Measurements from ENCODE around the gene CSK. TPM values are rescaled to one million over a fixed set of nuclear protein-coding genes. Genes with fewer than 3 reads are reported as not detected.

CSK gene
- total RNA-seq, 1 donor from 2014 or later = 65.6 TPM

GRCh38 chr15:74767167-74768098 is 14.4 kb upstream of the CSK start:
- DNase-seq = no peak
- no peak for TF ChIP-seq CTCF (IDR thresholded peaks at IDR 0.05)
- intact Hi-C loops (cut with DNase I) = loop anchor here (5.0 to 10.0 kb wide), 2 partner anchors 130 to 383 kb away; no protein-coding TSS in a partner anchor
- Histone ChIP-seq H3K27me3 (no peaks in the 10 kb centered on the region), H3K36me3 (no peaks in the 10 kb centered on the region), H3K4me1 (peaks cover 12% of the 10 kb centered on the region), H3K9me3 (no peaks in the 10 kb centered on the region), H3K27ac (no peak overlapping the region), H3K4me3 (no peak overlapping the region)
- ATAC-seq = no peak

DNA sequence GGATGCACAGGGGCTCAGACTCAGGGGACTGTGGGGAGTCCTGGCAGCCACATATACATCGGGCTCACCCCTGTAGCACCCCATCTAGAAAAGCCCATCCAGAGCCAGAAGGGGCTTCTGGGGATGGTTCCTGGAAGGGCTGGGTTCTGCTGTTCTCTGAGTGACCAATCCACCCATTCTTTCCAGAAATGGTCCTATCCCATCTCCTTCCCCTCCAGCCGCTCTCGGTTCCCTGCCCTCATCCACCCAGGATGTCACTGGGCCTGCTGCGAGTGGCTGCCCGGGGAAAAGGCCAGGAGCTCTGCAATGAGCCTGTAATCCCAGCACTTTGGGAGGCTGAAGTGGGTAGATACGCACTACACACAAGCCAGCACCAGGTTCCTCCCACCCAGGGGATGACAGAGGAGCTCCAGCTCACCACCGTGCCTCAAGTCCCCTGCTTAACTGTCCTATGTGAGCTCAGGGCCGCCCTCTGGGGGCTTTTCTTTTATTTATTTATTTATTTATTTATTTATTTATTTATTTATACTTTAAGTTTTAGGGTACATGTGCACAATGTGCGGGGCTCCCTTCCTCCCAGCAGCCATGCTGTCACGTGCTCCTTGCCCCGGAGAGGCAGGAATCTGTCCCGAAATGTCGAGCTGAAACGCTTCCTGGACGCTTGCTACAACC is 13.6 kb upstream of the CSK start:
- no peak for DNase-seq
- ATAC-seq = no peak
- Histone ChIP-seq H3K4me3 (no peak overlapping the region), H3K9me3 (no peaks in the 10 kb centered on the region), H3K4me1 (peaks cover 12% of the 10 kb centered on the region), H3K27me3 (no peaks in the 10 kb centered on the region), H3K36me3 (no peaks in the 10 kb centered on the region), H3K27ac (no peak overlapping the region)
- no peak for TF ChIP-seq CTCF (IDR thresholded peaks at IDR 0.05)
- intact Hi-C loops (cut with DNase I) = loop anchor here (5.0 to 10.0 kb wide), 2 partner anchors 131 to 383 kb away; no protein-coding TSS in a partner anchor

GRCh38 chr15:74768771-74769342 is 13.0 kb upstream of the CSK start:
- Histone ChIP-seq H3K4me1 (peaks cover 12% of the 10 kb centered on the region), H3K36me3 (no peaks in the 10 kb centered on the region), H3K27ac (no peak overlapping the region), H3K4me3 (no peak overlapping the region), H3K27me3 (no peaks in the 10 kb centered on the region), H3K9me3 (no peaks in the 10 kb centered on the region)
- ATAC-seq (peak; percentile 84), DNase-seq (peak; percentile 74)
- TF ChIP-seq CTCF (IDR thresholded peaks at IDR 0.05) = peak; percentile 80
- intact Hi-C loops (cut with DNase I) = loop anchor here (5.0 to 10.0 kb wide), 2 partner anchors 132 to 384 kb away; no protein-coding TSS in a partner anchor

DNA sequence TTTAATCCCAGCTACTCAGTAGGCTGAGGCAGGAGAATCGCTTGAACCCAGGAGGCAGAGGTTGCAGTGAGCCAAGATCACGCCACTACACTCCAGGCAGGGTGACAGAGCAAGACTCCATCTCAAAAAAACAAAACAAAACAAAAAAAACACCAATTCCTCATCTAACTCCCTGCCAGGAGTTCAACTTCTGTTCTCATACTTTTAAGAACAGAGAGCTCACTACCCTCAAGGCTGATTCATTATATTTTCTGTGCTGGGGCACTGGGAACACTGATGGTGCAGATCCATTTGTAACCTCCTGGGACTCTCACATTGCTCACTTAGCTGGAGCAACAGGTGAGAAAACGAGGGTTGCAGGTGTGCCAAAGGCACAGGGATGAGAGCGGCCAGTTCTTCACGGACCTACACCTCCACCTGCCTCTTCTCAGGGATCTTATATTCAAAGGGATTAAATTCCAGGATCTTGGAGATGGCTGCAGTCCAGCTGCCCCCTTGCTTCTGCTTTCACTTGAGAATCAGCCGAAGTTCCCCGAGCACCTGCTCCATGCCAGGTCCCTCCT is 12.3 kb upstream of the CSK start:
- no peak for ATAC-seq
- intact Hi-C loops (cut with DNase I) = loop anchor here (5.0 to 10.0 kb wide), 3 partner anchors 132 to 385 kb away; no protein-coding TSS in a partner anchor
- TF ChIP-seq CTCF (IDR thresholded peaks at IDR 0.05) = no peak

DNA sequence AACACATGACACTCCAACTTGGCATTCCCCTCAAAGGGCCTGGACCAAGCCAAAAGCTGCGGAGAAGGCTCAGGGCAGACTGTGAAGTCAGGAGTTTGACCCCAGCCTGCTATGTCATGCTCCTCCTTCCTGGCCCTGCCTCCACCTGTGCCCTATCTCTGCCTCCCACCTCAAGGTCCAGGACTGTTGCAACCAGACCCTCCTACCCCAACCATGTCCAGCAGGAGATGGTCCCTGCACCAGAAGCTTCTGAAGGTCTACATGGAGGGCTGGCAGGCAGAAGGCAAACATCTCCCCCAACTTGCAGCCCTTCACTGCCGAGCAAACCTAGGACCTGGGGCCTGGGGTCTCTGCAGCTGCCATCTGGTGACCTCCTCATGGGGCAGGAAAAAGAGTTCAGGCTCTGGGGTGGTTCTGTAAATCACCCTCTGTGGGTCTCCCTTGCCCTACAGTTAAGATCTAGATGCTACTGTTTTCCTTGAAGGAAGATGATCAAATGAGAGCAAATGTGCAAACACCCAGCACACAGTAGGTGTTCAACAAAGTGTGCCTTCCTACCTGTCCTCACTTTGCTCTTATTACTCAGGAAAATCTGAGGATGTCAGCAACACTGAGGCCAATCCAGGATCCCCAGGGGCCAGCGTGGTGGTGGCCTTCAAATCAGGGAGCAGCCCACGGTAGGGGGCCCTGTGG is 11.5 kb upstream of the CSK start:
- intact Hi-C loops (cut with DNase I) = loop anchor here (10.0 kb wide), 1 partner anchor 174 kb away; no protein-coding TSS in a partner anchor
- ATAC-seq (no peak), DNase-seq (no peak)
- H3K36me3 ChIP-seq = no peaks in the 10 kb centered on the region
- no peaks in the 10 kb centered on the region for H3K27me3 ChIP-seq
- no peak for TF ChIP-seq CTCF (IDR thresholded peaks at IDR 0.05)
- H3K4me1 ChIP-seq = peaks cover 12% of the 10 kb centered on the region
- no peak overlapping the region for H3K4me3 ChIP-seq
- no peaks in the 10 kb centered on the region for H3K9me3 ChIP-seq
- H3K27ac ChIP-seq = no peak overlapping the region

More for the DNA sequence above, 12.3 kb upstream of the CSK start:
- Histone ChIP-seq H3K4me3 (no peak overlapping the region), H3K27ac (no peak overlapping the region), H3K36me3 (no peaks in the 10 kb centered on the region), H3K27me3 (no peaks in the 10 kb centered on the region), H3K4me1 (peaks cover 12% of the 10 kb centered on the region), H3K9me3 (no peaks in the 10 kb centered on the region)
- no peak for DNase-seq
